Brain microvascular endothelial cell (primary cell): ENCODE measurements around the gene UGCG.

Experiments used
- DNase-seq: peaks from one replicate; pipeline ENCODE4 v3.0.0-alpha.2; 2020
- H3K27ac ChIP-seq: fragments of 250-450 bp; sonication (Bioruptor Pico); 2 replicates; pipeline ENCODE4 v1.5.1; 2020; ENCODE audit warnings: mild to moderate bottlenecking, moderate library complexity
- H3K27me3 ChIP-seq: fragments of 250-450 bp; sonication (Bioruptor Pico); replicated peaks from 2 replicates; pipeline ENCODE4 v1.5.1; 2020; ENCODE audit warnings: mild to moderate bottlenecking
- H3K36me3 ChIP-seq: fragments of 250-450 bp; sonication (Bioruptor Pico); replicated peaks from 2 replicates; pipeline ENCODE4 v1.5.1; 2020; ENCODE audit warnings: mild to moderate bottlenecking
- H3K4me3 ChIP-seq: 2 replicates; pipeline ENCODE4 v1.5.1; 2011; ENCODE audit warnings: low read depth, mild to moderate bottlenecking, control low read depth, low read length, moderate library complexity
- in situ Hi-C: cut with HindIII; loops from 2 replicates; pipeline ENCODE4 v1.10.0; 2017; ENCODE audit warnings: low sequenced_read_pairs, low pct_ligation_motif_present
- TF ChIP-seq, protein P1 (sequence below): IDR thresholded peaks from 2 replicates; pipeline ENCODE4 v1.5.1; 2011; ENCODE audit warnings: low read depth, mild to moderate bottlenecking, moderate library complexity, low read length, control low read depth, inconsistent platforms; ENCODE audit errors: missing control alignments

Gene UGCG

DNA sequence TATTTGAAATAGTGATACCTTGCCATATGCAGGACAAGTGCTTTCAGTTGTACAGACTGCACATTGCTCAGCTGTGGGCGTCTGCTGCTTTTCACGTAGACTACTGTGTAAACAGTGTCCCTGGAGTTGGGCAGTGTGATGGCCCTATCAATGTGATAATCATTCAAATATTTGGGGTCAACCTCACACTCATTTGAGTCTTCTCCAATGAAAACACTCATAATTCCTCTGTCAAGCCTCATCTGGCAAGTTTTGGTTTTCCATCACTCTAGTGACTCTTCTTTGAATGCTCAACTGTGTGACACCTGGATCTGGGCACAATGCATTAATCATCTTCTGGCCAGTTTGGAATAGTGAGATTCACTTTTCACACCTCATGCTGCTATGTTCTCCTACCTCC lies 64.4 kb downstream of the UGCG start:
- DNase-seq, result peak; percentile 87

GRCh38 chr9:111961575-111961974 lies 65.0 kb downstream of the UGCG start:
- in situ Hi-C loops, result no loop called here

More for the DNA sequence above, 64.4 kb downstream of the UGCG start:
- no peaks in the 10 kb centered on the region for H3K27me3 ChIP-seq
- in situ Hi-C loops, result no loop called here
- H3K4me3 ChIP-seq, result no peak overlapping the region
- TF ChIP-seq, protein P1, sequence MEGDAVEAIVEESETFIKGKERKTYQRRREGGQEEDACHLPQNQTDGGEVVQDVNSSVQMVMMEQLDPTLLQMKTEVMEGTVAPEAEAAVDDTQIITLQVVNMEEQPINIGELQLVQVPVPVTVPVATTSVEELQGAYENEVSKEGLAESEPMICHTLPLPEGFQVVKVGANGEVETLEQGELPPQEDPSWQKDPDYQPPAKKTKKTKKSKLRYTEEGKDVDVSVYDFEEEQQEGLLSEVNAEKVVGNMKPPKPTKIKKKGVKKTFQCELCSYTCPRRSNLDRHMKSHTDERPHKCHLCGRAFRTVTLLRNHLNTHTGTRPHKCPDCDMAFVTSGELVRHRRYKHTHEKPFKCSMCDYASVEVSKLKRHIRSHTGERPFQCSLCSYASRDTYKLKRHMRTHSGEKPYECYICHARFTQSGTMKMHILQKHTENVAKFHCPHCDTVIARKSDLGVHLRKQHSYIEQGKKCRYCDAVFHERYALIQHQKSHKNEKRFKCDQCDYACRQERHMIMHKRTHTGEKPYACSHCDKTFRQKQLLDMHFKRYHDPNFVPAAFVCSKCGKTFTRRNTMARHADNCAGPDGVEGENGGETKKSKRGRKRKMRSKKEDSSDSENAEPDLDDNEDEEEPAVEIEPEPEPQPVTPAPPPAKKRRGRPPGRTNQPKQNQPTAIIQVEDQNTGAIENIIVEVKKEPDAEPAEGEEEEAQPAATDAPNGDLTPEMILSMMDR, result no peak
- H3K36me3 ChIP-seq, result no peaks in the 10 kb centered on the region
- H3K27ac ChIP-seq, result peak overlapping the region; percentile 92

DNA sequence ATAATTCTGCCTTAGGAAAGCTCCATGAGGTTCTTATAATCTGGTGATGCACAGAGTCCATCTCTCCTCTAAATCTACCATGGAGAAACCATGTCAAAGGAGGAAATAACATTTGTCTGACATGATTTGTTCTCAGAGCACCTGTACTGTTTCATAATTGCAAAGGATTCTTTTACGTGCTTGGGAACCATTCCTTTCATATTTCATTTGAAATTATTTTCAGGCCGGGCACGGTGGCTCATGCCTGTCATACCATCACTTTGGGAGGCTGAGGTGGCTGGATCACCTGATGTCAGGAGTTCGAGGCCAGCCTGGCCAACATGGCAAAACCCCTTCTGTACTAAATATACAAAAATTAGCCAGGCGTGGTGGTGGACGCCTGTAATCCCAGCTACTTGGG lies 65.4 kb downstream of the UGCG start:
- DNase-seq, result no peak
- TF ChIP-seq, protein P1, result no peak
- Histone ChIP-seq H3K27me3 (no peaks in the 10 kb centered on the region), H3K27ac (peak overlapping the region; percentile 92), H3K4me3 (no peak overlapping the region), H3K36me3 (no peaks in the 10 kb centered on the region)
- in situ Hi-C loops, result no loop called here

More at GRCh38 chr9:111961575-111961974, 65.0 kb downstream of the UGCG start:
- H3K36me3 ChIP-seq, result no peaks in the 10 kb centered on the region
- no peak overlapping the region for H3K4me3 ChIP-seq
- DNase-seq, result peak; percentile 73
- TF ChIP-seq, protein P1, result no peak
- H3K27ac ChIP-seq, result peak overlapping the region; percentile 92
- no peaks in the 10 kb centered on the region for H3K27me3 ChIP-seq

DNA sequence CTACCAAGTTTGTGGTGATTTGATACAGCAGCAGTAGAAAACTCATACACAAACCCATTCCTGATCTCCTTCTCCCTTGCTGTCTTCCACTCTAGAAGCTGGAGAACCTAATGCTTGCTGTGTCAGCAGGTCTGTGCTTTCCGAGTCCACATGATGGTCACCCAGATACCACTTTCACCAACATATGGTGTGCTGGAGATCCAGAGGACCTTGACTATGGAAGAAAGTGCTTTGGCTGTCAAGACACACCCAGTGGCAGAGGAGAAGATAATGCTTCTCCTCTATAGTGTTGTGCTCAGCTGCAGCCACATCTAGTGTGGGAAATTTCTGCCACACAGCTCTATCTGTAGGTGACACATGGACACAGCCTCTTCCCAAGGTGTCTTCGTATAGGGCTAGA lies 67.4 kb downstream of the UGCG start:
- Histone ChIP-seq H3K27ac (no peak overlapping the region), H3K4me3 (no peak overlapping the region), H3K36me3 (no peaks in the 10 kb centered on the region), H3K27me3 (no peaks in the 10 kb centered on the region)
- TF ChIP-seq, protein P1, result no peak
- no peak for DNase-seq
- in situ Hi-C loops, result no loop called here

DNA sequence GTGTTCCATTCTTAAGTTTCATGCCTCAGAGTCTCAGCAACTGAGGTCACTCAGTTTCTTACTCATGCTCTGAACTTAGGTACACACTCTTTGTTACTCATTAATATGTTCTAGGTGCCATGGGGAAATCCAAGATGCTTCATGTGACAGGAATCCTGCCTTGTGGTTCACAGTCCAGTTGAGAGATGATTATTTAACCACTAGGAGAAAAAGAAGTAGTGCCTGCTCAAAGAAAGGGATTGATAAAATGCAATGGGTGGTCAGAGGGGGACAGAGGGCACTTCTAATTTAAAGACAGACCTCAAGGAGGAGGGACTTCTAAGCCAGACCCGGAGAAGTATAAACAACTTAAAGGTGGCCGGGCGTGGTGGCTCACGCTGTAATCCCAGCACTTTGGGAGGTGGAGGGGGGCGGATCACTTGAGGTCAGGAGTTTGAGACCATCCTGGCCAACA lies 69.0 kb downstream of the UGCG start:
- no peaks in the 10 kb centered on the region for H3K36me3 ChIP-seq
- H3K4me3 ChIP-seq, result no peak overlapping the region
- in situ Hi-C loops, result no loop called here
- H3K27me3 ChIP-seq, result no peaks in the 10 kb centered on the region
- peak; percentile 98 for DNase-seq
- TF ChIP-seq, protein P1, result no peak
- peak overlapping the region; percentile 91 for H3K27ac ChIP-seq

DNA sequence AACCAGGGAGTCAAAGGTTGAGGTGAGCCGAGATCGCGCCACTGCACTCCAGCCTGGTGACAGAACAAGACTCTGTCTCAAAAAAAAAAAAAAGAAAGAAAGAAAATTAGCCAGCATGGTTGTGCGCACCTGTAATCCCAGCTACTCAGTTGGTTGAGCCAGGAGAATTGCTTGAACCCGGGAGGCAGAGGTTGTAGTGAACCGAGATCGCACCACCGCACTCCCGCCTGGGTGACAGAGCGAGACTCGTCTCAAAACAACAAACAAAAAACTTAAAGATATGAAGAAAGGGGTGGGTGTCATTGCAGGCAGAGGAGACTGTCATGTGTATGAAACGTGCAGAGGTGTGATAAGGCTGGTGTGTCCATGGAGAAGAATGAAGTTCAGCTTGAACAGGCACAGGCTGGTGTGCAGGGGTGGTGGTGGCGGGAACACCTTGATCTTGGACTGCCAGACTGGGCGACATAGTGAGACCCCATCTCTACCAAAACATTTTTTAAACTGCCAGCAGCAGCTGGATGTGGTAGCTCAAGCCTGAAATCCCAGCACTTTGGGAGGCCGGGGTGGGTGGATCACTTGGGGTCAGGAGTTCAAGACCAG lies 69.6 kb downstream of the UGCG start:
- DNase-seq, result no peak
- no peaks in the 10 kb centered on the region for H3K27me3 ChIP-seq
- no peaks in the 10 kb centered on the region for H3K36me3 ChIP-seq
- TF ChIP-seq, protein P1, result no peak
- H3K4me3 ChIP-seq, result no peak overlapping the region
- in situ Hi-C loops, result no loop called here
- peak overlapping the region; percentile 91 for H3K27ac ChIP-seq
